Activated CD4-positive, alpha-beta T cell treated with anti-CD3 and anti-CD28 coated beads, Interleukin-10, Interleukin-2, amounts not matched to agents 100 ng/mL and 50 ng/mL, durations not matched to agents 16 hours and 8 hours (primary cell): ENCODE data around the gene PDCL2.
"Not testable (repeated sequence)": the region's sequence is repeated elsewhere in the genome, so short reads cannot be mapped to it uniquely, and the experiment has no call there.

Experiments
- DNase-seq: peaks from one replicate; pipeline ENCODE4 v3.0.0-alpha.2; 2020

Gene PDCL2

GRCh38 chr4:55582773-55583172 is 9.3 kb downstream of the PDCL2 start:
- not testable (repeated sequence) for DNase-seq

DNA sequence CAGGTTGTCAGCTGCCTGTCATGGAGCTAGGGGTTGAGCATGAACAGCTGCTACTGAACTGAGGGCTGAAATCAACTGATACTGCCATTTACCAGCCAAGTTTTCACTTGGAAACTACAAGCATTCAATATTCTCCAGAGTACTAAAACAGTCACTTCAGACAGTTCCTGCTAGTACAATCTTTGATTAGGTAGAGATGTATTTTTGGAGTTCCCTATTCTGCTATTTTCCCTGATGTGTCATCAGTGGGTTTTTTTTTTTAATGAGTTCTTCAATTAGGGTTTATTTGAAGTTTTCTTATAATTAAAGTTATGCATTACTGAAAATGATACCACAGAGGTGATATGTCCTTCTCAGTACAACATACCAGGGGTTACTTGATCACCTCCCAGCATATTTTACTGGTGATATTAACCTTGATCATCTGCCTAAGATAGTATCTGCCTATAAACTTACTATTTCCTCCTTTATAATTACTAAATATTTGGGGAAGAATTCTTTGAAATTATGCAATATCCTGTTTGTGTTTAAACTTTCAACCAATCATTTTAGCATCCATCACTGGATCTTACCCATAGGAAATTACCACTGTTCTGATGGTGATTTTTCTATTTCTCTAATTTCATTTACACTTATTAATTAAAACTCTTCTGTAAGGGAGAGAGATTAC is 13.6 kb downstream of the PDCL2 start:
- no peak for DNase-seq

- no peak for DNase-seq
Measured at GRCh38 chr4:55575513-55575912, 16.5 kb downstream of the PDCL2 start.

GRCh38 chr4:55574252-55574651 is 17.8 kb downstream of the PDCL2 start:
- peak; percentile 41 for DNase-seq

DNA sequence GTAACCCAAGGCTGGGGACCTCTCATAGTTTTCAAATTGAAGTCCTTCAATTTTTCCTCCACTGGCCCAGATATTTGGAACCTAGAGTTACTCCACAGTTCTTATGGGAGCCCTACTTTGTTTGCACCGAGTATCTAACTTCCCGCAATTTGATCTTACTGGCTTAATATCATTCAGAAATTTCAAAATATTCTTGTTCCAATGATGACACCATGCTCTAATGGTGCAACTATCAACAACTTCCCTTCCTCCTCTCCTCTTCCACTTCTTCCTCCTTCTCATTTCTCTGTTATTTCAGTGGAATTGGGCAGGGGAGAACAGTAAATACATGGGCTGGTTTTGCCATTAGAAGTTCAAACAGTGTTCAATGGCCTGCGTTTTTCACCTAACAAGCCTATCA is 20.2 kb downstream of the PDCL2 start:
- no peak for DNase-seq

- DNase-seq, result no peak
Measured at GRCh38 chr4:55568905-55569504, 23.0 kb downstream of the PDCL2 start.

DNA sequence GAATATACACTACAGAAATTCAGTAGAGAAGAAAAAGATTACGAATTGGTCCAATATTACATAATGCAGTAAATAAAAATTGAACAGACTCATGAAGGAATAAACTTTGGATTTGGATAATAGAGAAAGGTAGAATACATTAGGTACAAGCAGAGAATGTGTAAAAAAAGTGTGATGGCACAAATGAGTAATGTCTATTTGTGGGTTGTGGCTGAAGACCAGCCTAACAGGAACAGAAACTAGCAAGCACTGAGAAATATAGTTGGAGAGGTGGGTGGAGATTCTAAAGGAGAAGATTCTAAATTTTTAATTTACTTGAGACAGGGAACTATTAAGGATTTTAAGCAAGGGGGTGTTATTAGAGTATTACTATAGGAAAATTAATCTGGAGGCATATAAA is 30.2 kb downstream of the PDCL2 start:
- peak; percentile 58 for DNase-seq

DNA sequence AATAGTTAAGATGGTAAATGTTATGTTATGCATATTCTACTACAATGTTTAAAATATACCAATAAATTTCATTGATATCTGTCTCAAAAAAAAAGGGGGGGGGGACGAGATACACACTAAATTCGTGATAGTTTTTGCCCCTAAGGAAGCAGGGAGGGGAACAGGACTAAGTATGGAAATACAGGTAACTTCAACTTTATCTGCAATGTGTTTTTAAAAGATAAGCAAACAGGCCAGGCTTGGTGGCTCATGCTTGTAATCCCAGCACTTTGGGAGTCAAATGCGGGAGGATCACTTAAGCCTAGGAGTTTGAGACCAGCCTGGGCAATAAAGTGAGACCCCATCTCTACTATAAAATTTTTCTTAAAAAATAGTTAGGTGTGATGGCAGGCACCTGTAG is 31.9 kb downstream of the PDCL2 start:
- DNase-seq, result no peak

DNA sequence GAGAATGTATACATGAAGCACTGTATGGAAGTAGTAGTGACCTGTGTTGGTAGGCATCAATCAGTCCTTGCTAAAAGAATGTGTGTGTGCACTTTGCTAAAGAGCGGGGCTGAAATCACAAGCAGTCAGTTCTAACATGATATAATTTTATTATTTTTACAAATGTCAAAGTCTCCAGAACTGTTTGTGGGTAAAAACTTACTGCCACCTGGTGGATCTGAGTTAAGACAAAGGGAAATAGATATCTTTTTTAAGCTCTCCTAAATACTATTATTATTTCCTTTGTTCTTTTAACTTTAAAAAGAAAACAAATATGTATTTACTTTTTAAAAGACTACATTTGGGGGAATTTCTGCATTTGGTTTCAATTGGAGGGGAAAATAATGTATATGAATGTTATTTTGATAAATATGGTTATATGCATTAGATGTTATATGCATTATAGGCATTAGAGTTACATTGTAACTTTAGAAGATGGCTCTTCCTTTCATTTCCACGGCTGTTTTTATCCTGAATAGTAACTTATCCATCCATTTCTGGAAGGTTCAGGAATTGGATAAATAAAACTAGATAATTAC is 37.5 kb downstream of the PDCL2 start:
- DNase-seq, result peak; percentile 24

- peak; percentile 49 for DNase-seq
Measured at GRCh38 chr4:55553441-55554201, 38.4 kb downstream of the PDCL2 start.

- DNase-seq, result not testable (repeated sequence)
Measured at GRCh38 chr4:55551964-55552363, 40.1 kb downstream of the PDCL2 start.

- DNase-seq, result peak; percentile 76
Measured at GRCh38 chr4:55549888-55550287, 42.2 kb downstream of the PDCL2 start.

- DNase-seq, result no peak
Measured at GRCh38 chr4:55547918-55548317, 44.1 kb downstream of the PDCL2 start.

DNA sequence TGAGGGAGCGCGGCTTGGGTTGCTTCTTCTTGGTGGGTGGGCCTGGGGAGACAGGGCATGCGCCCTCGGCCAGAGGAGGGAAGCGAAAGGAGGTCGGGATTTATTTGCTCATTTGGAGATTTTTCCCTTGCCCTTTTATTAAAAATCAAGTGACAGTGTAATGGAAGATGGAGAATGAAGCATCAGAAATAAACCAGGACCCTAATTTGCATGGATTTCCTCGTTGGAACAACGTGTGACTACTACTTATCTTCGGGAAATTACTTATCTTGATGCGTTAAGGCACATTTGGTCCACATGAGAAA is 44.6 kb downstream of the PDCL2 start:
- no peak for DNase-seq

DNA sequence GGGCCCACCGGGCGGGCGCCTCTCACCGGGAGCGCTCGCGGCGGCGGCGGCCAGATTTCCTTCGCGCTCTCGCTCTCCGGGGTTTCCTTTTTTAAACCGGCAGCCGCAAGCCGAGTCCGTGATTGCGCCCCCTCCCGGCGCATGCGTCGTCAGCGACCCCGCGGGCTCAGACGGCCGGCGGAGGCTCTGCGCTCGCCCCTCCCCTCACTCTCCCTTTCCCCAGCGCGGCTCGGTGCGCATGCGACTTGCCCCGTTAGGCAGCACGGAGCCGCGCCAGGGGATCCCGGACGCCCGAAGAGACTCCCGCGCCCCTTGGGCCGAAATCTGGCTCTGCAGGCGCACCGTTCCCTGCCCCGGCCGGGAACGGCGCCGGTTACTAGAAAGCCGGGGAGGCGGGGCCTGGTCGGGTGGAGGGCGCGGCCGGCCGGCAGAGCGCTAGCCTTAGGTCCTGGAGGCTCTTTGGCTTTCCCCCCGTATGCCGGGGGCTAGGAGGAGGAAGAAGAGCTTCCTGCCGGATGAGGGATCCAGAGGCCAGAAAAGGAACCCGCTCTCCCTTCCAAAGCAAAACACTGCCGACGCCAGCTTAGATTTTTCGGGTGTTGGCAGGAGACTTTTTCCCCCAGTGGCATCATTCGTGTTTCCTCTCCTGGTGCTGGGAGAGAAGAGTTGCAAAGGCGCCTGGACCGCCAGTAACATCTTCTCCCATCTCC is 45.1 kb downstream of the PDCL2 start, which contains the start of gene CLOCK:
Gene CLOCK (minus strand): TSS at position 154 of the 710 bp plus-strand sequence. CDS start 64,124 bp downstream, outside the sequence.
- peak; percentile 87 for DNase-seq

DNA sequence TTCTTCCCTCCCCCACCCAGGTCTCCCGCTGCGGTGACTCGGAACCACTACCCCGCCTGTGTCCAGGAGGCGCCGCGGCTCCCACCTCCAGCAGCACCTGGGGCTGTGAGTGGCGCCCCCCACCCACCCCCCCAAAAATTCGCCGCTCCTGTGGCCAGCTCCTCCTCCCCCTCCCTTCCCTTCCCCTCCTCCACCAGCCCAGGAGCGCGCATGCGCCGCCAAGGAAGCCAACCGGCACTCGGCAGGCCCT is 45.6 kb downstream of the PDCL2 start:
- no peak for DNase-seq

- DNase-seq, result peak; percentile 75
Measured at GRCh38 chr4:55545641-55546505, 46.2 kb downstream of the PDCL2 start.

DNA sequence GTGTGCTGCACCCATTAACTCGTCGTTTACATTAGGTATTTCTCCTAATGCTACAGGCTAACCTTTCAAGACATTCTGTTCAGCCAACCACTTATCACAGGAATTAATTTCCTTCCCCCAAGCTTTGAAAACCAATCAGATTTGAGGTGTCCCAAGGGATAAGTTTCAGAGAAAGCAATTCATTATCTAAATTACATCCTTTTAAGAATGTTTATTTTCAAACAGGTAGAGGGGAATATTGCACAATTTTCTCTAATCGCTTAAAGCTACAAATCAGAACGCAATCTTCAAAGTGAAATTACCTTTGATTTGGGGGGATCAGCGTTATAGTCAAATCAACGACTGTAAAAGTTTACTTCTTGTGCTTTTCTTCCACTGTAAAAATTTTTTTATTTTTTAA is 46.9 kb downstream of the PDCL2 start:
- no peak for DNase-seq

GRCh38 chr4:55543858-55544257 is 48.2 kb downstream of the PDCL2 start:
- no peak for DNase-seq

- DNase-seq, result no peak
Measured at GRCh38 chr4:55540271-55540670, 51.8 kb downstream of the PDCL2 start.

DNA sequence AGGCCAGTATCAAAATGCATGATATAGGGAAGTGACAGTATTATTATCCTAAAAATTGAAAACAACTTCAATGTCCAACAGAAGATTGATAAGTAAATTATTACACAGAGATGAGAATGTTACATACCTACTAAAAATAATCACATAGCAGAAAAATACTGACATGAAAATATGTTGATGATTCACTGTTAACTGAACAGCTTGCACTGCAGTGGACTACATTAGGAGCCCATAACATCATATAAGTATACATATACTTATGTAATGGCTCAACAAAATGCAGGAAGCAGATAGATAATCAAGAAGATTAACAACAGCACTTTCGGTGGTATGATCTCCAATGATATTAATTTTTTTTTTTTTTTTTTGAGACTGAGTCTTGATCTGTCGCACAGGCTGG is 52.4 kb downstream of the PDCL2 start:
- DNase-seq, result no peak

DNA sequence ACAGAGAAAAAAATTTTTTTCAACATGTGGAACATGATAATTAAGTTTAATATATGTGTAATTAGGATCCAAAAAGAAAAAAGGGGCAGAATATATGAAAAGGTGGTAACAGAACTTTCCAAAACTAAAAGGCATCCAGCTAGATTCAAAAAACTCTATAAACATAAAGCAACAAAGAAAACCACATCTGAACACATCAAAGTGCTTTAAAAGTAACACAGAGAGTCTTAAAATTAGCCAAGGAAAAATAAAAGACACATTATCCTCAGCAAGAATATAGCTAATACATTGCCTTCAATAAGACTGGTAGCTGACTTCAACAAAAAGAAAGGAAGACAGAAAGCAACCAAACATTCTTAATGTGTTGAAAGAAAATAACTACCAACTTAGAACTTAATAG is 53.5 kb downstream of the PDCL2 start:
- no peak for DNase-seq

DNA sequence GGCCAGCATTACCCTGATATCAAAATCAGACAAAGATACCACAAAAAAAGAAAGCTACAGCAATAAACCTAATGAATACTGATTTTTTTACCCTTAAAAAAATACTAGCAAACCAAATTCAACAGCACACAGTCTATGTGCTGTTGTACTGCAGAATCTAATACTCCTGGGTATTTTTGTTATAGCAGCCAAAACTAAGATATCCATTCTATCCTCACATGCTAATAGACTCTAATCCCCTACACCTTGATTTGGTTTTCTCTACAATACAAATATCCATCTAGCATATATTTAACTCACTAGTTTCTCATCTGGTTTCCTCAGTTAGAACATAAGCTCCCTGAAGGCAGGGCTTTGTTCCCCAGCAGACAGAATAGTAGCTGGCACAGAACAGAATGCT is 57.7 kb downstream of the PDCL2 start:
- no peak for DNase-seq
